ENCODE measurements around the gene RAB5B. TPM values are rescaled to one million over a fixed set of nuclear protein-coding genes. Genes with fewer than 3 reads are reported as not detected.

Gene RAB5B
- total RNA-seq, 1 donor from 2014 or later, result 111 TPM

DNA sequence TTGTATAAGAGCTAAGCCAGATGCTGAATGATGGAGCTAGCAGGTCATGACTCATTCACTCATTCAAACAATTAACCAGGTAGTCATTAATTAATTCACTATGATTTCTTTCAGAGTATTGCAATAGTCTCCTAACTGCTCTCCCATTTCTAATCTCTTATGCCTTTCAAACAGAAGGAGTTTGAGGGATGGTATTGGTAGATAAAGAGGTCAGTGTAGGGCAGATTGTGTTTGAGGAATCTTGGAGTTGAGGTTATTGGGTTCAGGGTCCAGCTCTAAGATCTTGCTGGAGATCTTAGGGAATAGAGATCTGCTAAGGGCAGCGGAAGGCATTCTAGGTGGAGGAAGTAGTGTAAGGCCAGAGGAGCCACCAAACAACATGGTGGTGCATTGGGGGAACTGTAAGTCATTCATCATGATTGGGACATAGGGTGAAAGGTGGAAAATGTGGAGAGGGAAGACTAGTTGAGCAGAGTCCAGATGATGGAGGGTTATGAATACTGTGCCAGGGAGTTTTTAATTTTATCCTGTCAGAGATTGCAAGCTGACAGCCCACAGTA is 31.2 kb upstream of the RAB5B start:
- no peak for DNase-seq
- no peak overlapping the region for H3K27ac ChIP-seq (replicated peaks)
- intact Hi-C loops (cut with micrococcal nuclease), result no loop called here
- TF ChIP-seq CTCF (IDR thresholded peaks at IDR 0.05; ENCODE audit: borderline replicate concordance), result no peak
- H3K36me3 ChIP-seq, result peaks cover 18% of the 10 kb centered on the region
- H3K4me1 ChIP-seq, result peaks cover 8% of the 10 kb centered on the region
- no peaks in the 10 kb centered on the region for H3K9me3 ChIP-seq (replicated peaks)
- H3K4me3 ChIP-seq, result no peak overlapping the region
- no peaks in the 10 kb centered on the region for H3K27me3 ChIP-seq (ENCODE audit: low read depth)

DNA sequence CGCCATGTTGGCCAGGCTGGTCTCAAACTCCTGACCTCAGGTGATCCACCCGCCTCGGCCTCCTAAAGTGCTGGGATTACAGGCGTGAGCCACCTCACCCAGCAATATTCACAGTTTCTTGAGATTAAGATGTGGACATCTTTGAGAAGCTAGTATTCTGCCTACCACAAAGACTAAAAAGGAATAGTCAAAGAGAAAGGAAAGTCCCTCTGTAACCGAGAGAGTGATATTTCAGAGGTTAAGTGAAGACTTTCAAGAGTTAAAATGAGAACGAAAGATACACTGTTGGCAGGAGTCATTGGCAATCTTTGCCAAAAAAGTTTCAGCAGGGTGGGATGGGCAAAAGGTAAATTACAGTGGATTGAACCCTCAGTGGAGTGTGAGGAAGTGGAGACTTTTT is 27.3 kb upstream of the RAB5B start:
- H3K4me1 ChIP-seq, result no peaks in the 10 kb centered on the region
- H3K27me3 ChIP-seq (ENCODE audit: low read depth), result no peaks in the 10 kb centered on the region
- no peak for TF ChIP-seq CTCF (IDR thresholded peaks at IDR 0.05; ENCODE audit: borderline replicate concordance)
- no peak overlapping the region for H3K4me3 ChIP-seq
- intact Hi-C loops (cut with micrococcal nuclease), result no loop called here
- no peaks in the 10 kb centered on the region for H3K9me3 ChIP-seq (replicated peaks)
- H3K36me3 ChIP-seq, result peaks cover 19% of the 10 kb centered on the region
- no peak overlapping the region for H3K27ac ChIP-seq (replicated peaks)
- DNase-seq, result no peak

DNA sequence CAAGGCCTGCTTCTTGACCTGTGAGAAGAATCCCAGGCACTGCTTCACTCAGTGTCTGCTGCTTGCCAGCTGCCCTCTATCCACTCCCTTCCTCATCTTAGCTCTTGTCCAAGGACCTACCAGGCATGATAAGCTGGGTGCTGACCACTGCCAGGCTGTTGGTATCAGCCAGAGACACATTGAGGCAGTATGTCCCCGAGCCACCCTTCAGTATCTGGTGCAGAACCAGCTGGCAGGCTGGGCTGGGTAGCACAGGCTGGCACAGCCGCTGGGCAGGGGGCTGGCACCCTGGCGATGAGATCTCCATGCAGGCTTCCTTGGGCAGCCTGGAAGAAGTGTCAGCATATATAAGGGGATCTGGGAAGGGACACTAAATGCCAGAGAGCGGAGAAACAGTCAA is 18.5 kb upstream of the RAB5B start:
- no peaks in the 10 kb centered on the region for H3K4me1 ChIP-seq
- no peaks in the 10 kb centered on the region for H3K27me3 ChIP-seq (ENCODE audit: low read depth)
- no peak for DNase-seq
- TF ChIP-seq CTCF (IDR thresholded peaks at IDR 0.05; ENCODE audit: borderline replicate concordance), result no peak
- H3K27ac ChIP-seq (replicated peaks), result no peak overlapping the region
- no peak overlapping the region for H3K4me3 ChIP-seq
- no peaks in the 10 kb centered on the region for H3K9me3 ChIP-seq (replicated peaks)
- peaks cover 18% of the 10 kb centered on the region for H3K36me3 ChIP-seq
- intact Hi-C loops (cut with micrococcal nuclease), result no loop called here

DNA sequence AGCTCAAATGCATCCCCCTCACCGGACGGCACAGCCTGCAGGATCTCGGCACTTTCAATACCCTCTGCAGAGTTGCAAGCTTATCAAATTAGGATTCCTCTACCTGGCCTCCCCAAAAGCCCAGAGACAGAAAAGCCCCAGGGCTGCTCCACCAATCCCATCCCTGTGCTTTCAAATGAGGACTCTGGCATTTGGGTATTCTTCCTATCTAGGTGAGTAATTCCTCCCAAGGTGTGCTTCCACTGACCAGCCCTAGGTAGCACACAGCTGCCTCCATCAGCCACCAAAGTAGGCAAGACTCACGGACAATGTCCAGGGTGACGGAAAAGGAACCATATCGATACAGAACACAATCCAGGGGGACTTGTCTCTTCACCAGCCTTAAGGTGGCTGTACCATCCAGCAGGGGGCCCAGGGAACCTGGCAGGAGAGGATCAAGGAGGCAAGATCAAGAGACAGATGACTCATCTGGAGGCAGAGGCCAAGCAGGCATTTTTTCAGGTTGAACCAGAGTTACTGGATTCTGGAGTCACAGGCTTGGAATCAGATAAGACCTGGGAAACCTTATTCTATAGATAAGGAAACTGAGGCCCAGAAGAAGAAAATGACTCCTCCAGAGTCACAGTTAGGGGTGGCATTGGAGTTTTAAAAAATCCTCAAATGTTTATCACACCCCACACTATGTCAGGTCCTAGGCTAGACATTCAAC is 17.9 kb upstream of the RAB5B start:
- H3K27ac ChIP-seq (replicated peaks), result no peak overlapping the region
- no peak overlapping the region for H3K4me3 ChIP-seq
- TF ChIP-seq CTCF (IDR thresholded peaks at IDR 0.05; ENCODE audit: borderline replicate concordance), result no peak
- peaks cover 18% of the 10 kb centered on the region for H3K36me3 ChIP-seq
- intact Hi-C loops (cut with micrococcal nuclease), result no loop called here
- H3K27me3 ChIP-seq (ENCODE audit: low read depth), result no peaks in the 10 kb centered on the region
- no peaks in the 10 kb centered on the region for H3K4me1 ChIP-seq
- no peak for DNase-seq
- no peaks in the 10 kb centered on the region for H3K9me3 ChIP-seq (replicated peaks)

DNA sequence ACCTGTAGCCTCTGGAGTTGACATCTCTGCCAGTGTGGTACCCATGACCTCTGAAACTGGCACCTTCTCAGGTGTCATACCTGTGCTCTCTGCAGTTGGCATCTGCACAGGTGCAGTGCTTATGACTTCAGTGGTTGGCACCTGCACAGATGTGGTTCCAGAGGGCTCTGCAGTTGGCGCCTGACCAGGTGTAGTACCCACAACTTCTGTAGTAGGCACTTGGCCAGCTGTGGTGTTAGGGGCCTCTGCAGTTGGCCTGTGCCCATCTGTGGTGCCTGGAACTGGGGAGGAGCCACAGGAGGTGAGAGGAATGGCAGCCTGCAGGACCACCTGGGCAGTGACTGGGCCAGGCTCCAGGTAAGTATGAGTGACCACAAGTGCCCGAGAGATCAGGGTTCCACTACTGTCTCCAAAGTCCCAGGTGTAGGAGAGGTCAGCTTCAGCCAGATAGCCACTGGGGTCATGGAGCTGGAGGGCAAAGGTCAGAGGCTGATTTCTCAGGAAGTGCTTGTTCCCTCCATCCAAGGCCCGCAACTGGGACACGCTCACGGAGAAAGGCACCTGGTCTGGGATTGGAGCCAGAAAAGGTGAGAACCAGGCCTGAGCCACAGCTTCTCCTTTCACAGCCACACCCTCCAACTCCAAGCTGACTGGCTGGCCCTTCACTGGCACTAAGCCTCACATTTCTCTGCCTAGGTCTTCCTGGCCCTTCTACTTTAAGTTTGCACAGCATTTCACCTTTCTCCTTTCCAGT is 16.6 kb upstream of the RAB5B start:
- Histone ChIP-seq H3K9me3 (replicated peaks) (no peaks in the 10 kb centered on the region), H3K4me3 (no peak overlapping the region), H3K36me3 (peaks cover 10% of the 10 kb centered on the region), H3K4me1 (no peaks in the 10 kb centered on the region), H3K27ac (replicated peaks) (no peak overlapping the region), H3K27me3 (ENCODE audit: low read depth) (no peaks in the 10 kb centered on the region)
- TF ChIP-seq CTCF (IDR thresholded peaks at IDR 0.05; ENCODE audit: borderline replicate concordance), result no peak
- DNase-seq, result no peak
- intact Hi-C loops (cut with micrococcal nuclease), result no loop called here
